ENCODE results near the gene RNPEPL1.

Gene RNPEPL1

GRCh38 chr2:240576036-240576435 is 7.8 kb downstream of the RNPEPL1 start:
- Histone ChIP-seq H3K79me2 (ENCODE audit: insufficient read depth, low read length) (0 out of 2 replicates have a peak, but pooled peaks cover 11% of the 10 kb centered on the region), H3K27me3 (ENCODE audit: low read length) (no peaks in the 10 kb centered on the region), H3K4me2 (ENCODE audit: low read depth, low read length, poor library complexity, severe bottlenecking) (no peak overlapping the region), H3K9ac (ENCODE audit: low read length) (no peak overlapping the region), H3F3A (ENCODE audit: insufficient read depth) (peaks cover 6% of the 10 kb centered on the region; the same call in 1 of the 2 replicates), H3K9me2 (replicated peaks; ENCODE audit: insufficient read depth, low read length) (no peaks in the 10 kb centered on the region), H4K20me1 (ENCODE audit: low read depth, low read length) (no peaks in the 10 kb centered on the region; the same call in 1 of the 2 replicates), H2AFZ (ENCODE audit: low read depth, low read length, severe bottlenecking) (no peak overlapping the region), H3K36me3 (ENCODE audit: low read length) (no peaks in the 10 kb centered on the region), H3K9me3 (ENCODE audit: insufficient read depth, low read length) (no peaks in the 10 kb centered on the region), H3K27ac (ENCODE audit: low read depth, low read length) (no peak overlapping the region), H3K4me3 (ENCODE audit: insufficient read depth, low read length, poor library complexity, severe bottlenecking) (no peak overlapping the region)
- TF ChIP-seq CTCF (IDR thresholded peaks at IDR 0.05; ENCODE audit: insufficient read depth, low read length, poor library complexity, severe bottlenecking) = no peak
- no peak for TF ChIP-seq EZH2phosphoT487 (conservative IDR thresholded peaks at IDR 0.05; ENCODE audit: low read length)

GRCh38 chr2:240576436-240577205 is 8.3 kb downstream of the RNPEPL1 start:
- no peak overlapping the region for H2AFZ ChIP-seq (ENCODE audit: low read depth, low read length, severe bottlenecking)
- no peak for TF ChIP-seq CTCF (IDR thresholded peaks at IDR 0.05; ENCODE audit: insufficient read depth, low read length, poor library complexity, severe bottlenecking)
- no peak for TF ChIP-seq EZH2phosphoT487 (conservative IDR thresholded peaks at IDR 0.05; ENCODE audit: low read length)
- no peaks in the 10 kb centered on the region; the same call in 1 of the 2 replicates for H4K20me1 ChIP-seq (ENCODE audit: low read depth, low read length)
- peaks cover 11% of the 10 kb centered on the region; the same call in 1 of the 2 replicates for H3F3A ChIP-seq (ENCODE audit: insufficient read depth)
- no peaks in the 10 kb centered on the region for H3K36me3 ChIP-seq (ENCODE audit: low read length)
- H3K4me2 ChIP-seq (ENCODE audit: low read depth, low read length, poor library complexity, severe bottlenecking) = no peak overlapping the region
- H3K9me3 ChIP-seq (ENCODE audit: insufficient read depth, low read length) = no peaks in the 10 kb centered on the region
- H3K27ac ChIP-seq (ENCODE audit: low read depth, low read length) = no peak overlapping the region
- H3K27me3 ChIP-seq (ENCODE audit: low read length) = no peaks in the 10 kb centered on the region
- H3K79me2 ChIP-seq (ENCODE audit: insufficient read depth, low read length) = 0 out of 2 replicates have a peak, but pooled peaks cover 15% of the 10 kb centered on the region
- H3K9ac ChIP-seq (ENCODE audit: low read length) = no peak overlapping the region
- no peak overlapping the region for H3K4me3 ChIP-seq (ENCODE audit: insufficient read depth, low read length, poor library complexity, severe bottlenecking)
- no peaks in the 10 kb centered on the region for H3K9me2 ChIP-seq (replicated peaks; ENCODE audit: insufficient read depth, low read length)

- H3K27me3 ChIP-seq (ENCODE audit: low read length) = no peaks in the 10 kb centered on the region
- TF ChIP-seq EZH2phosphoT487 (conservative IDR thresholded peaks at IDR 0.05; ENCODE audit: low read length) = no peak
- no peak for TF ChIP-seq CTCF (IDR thresholded peaks at IDR 0.05; ENCODE audit: insufficient read depth, low read length, poor library complexity, severe bottlenecking)
- H3K27ac ChIP-seq (ENCODE audit: low read depth, low read length) = no peak overlapping the region
- no peaks in the 10 kb centered on the region for H3K9me3 ChIP-seq (ENCODE audit: insufficient read depth, low read length)
- no peaks in the 10 kb centered on the region for H3K9me2 ChIP-seq (replicated peaks; ENCODE audit: insufficient read depth, low read length)
- no peak overlapping the region for H3K9ac ChIP-seq (ENCODE audit: low read length)
- peaks cover 11% of the 10 kb centered on the region for H3F3A ChIP-seq (ENCODE audit: insufficient read depth)
- H3K36me3 ChIP-seq (ENCODE audit: low read length) = no peaks in the 10 kb centered on the region
- no peak overlapping the region for H3K4me2 ChIP-seq (ENCODE audit: low read depth, low read length, poor library complexity, severe bottlenecking)
- no peaks in the 10 kb centered on the region; the same call in 1 of the 2 replicates for H4K20me1 ChIP-seq (ENCODE audit: low read depth, low read length)
- H2AFZ ChIP-seq (ENCODE audit: low read depth, low read length, severe bottlenecking) = no peak overlapping the region
- H3K79me2 ChIP-seq (ENCODE audit: insufficient read depth, low read length) = peaks cover 23% of the 10 kb centered on the region; the same call in 1 of the 2 replicates
- no peak overlapping the region for H3K4me3 ChIP-seq (ENCODE audit: insufficient read depth, low read length, poor library complexity, severe bottlenecking)
These were observed 9.2 kb downstream of the RNPEPL1 start for GRCh38 chr2:240577281-240578109.
